IPS DF 4.7 (cell line): ENCODE data around the gene JAKMIP2.
"Not testable (repeated sequence)": the region's sequence is repeated elsewhere in the genome, so short reads cannot be mapped to it uniquely, and the experiment has no call there.

Experiments used
- DNase-seq: peaks from one replicate; pipeline ENCODE4 v3.0.0-alpha.2; 2013; ENCODE audit warnings: low spot score; ENCODE audit errors: extremely low read depth

Gene JAKMIP2

DNA sequence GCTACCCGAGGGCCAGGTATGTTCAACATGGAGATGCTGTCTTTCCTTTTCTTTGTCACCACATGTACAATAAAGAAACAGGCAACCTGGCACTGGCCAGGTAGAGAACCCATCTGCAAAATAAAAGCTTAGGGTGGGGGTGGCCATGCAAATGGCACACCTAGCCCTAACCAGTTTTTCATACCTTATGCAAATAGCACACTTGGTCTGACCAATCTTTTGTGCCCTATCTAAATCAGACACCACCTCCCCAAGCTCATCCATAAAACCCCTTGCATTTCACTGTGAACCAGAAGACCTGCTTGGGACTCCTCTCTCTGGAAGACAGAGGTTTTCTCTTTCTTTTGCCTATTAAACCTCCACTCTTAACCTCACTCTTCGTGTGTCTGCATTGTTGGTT lies 33.9 kb downstream of the JAKMIP2 start:
- no peak for DNase-seq

DNA sequence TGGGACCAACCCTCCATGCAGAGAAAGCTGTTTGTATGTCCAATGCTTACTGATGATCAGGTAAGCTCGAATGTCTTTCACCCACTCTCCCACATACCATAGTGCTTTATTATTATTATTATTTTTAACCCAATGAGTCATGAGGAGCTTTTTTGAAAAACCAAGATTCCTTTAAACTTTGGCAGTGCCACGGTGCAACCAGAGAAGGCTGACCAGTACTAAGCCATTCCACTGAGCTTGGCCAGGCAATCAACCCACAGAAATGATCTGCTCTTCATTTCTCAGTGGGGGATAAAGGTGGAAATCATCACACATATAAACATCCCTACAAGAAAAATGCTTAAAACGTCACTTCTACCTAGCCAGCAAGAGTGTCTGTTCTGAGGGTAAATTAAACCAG lies 35.5 kb downstream of the JAKMIP2 start:
- DNase-seq, result no peak

DNA sequence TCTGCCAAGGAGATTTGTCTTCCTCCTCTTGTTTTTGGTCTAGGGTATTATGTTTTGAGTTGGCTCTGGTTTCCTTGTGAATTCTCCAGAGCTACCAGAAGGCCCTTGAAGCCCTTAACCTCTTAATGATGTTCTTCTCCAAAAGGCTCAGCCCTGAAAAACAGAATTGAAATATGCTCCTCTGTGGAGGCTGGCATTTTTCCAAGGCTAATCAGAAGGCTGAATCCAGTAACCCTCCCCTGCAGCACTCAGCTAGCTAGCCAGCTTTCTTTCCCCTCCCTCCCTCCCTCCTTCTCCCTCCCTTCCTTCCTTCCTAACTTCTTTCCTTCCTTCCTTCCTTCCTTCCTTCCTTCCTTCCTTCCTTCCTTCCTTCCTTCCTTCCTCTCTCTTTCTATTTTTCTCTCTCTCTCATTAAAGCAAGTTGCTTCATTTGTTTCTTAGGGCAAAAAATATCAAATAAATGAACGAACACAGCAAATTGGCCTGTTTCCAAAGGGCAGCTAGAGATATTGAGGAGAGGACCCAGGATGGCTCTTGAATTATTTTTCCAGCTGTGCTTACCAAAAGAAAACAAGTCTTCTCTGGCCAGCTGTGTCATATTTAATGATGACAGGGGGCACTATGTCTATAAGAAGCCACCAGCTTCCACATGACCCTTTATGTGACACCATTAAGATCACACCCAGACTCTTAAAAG lies 38.7 kb downstream of the JAKMIP2 start:
- DNase-seq, result no peak

DNA sequence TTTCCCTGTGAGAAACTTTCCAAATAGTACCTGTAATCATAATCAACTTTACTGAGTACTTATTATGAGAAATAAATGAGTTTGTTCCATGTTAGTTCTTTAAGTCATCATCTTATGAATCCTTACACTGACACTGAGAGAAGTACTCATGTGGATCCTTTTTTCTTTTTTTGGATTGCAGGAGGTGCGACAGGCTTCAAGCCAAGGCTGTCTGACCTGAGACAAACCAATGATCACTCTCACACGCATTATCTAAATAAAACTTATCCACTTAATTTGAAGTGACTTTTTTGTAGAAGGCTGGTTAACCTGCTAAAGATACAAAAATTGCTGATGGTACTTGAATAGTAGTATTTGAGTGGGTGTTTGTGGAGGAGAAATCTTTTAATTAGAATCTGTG lies 39.5 kb downstream of the JAKMIP2 start:
- DNase-seq, result no peak

DNA sequence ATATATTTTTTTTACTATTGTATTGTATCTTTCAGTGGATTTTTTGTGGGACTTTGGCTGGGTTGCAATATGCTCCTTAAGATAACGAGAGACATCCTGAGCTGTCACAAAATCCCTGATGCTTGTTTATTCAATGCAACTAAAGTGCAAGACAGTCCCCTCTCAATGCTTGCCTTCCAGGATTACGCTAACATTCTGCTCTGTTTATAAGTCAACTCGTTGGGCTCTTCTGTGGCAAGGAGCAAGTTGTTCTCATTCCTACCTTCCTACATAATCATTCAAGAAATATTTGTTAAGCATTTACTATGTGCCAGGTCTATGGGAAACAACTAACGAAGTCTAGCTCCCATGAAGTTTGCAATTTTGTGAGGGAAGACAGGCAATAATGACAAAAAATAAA lies 40.4 kb downstream of the JAKMIP2 start:
- no peak for DNase-seq

DNA sequence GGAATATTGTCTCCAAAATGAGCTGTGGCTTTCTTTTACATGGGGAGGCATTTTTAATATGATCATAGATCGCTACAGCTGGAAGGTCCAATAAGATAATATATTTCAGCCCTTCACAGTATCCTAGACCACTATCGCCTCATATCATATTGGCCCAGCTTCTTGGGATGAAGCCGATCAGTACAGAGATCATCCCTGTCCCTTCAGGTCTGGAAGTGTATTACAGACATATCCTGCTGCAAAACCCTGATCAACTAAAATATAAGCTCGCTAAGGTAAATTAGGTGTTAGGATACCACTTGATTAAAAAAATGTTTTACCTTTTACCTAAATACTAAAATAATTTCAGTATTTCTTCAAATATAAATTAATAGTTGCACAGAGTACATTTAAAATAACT lies 41.7 kb downstream of the JAKMIP2 start:
- no peak for DNase-seq

GRCh38 chr5:147737921-147738320 lies 44.6 kb downstream of the JAKMIP2 start:
- no peak for DNase-seq

GRCh38 chr5:147735621-147736125 lies 46.9 kb downstream of the JAKMIP2 start:
- DNase-seq, result no peak

- no peak for DNase-seq
These were observed 47.6 kb downstream of the JAKMIP2 start for GRCh38 chr5:147734894-147735293.

- no peak for DNase-seq
These were observed 49.5 kb downstream of the JAKMIP2 start for GRCh38 chr5:147733075-147733474.

DNA sequence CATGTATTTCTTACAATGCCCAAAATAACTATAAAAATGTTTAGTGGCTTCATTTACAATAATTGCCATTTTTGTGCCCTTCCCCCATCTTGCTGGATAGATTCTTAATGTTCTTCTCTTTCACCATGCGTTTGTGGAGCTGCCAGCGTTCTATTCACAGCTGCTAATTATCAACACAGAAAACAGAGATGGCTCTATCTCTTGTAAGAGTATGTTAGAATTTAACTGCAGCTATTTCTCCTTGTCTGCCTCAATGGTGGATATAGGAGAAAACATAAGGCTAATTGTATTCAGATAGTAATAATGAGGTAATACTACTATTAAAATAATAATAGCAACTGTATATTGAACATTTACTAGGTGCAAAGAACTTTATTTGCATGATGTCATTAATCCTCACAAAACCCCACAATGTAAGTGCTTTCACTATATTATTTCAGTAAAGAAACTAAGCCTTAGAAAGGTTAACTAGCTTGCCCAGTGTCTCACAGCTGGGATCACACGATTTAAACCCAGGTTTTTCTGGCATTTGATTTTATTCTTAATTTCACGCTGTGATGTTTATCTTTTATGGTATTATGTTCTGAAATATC lies 50.1 kb downstream of the JAKMIP2 start:
- no peak for DNase-seq

DNA sequence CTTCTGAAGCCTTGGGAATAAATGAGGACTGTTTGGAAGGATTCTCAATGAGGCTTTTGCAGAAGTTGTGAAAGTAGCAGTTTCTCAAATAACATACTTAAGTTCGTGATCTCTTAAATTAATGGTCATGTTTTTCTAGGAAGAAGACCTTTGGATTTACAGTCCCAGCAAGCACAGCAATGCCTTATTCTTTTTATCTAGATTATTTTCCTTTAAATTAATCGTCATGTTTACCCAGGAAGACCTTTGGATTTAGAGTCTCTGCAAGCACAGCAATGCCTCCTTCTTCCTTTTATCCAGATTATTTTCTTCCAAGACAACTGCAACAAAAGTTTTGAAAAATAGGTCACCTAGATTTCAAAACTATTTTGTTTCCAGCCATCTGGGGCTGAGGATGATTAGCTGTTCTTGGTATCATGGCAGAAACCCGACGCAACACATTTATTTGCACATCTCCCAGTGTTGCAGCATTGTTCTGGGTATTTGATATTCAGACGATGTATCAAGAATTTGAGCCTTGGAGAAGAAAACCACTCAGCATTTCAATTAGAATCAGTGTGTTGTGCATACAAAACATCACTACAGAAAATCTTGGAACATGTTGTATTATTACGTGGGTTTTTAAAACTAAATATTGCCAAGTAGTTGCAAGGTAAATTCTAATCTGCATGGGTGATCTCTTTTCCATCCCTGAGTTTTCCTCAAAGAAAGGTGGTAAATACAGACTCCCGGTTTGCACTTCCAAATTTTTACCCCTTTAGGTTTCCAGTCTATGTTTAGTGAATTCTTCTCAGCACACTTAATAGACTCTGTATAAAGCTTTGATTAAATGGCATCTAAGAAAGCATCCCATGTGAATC lies 50.9 kb downstream of the JAKMIP2 start:
- DNase-seq, result no peak

DNA sequence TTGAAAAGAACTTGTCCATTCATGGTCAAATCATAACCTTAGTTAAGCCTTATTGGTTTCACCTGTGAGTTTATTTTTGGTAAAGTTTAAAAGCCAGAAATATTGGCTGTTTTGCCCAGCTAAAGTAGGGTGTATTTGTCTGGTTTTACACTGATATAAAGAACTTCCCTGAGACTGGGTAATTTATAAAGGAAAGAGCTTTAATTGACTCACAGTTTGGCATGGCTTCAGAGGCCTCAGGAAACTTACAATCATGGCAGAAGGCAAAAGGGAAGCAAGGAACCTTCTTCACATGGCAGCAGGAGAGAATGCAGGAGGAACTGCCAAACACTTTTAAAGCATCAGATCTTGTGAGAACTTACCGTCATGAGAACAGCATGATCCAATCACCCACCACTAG lies 55.3 kb downstream of the JAKMIP2 start:
- DNase-seq, result no peak

GRCh38 chr5:147721191-147721960 lies 61.2 kb downstream of the JAKMIP2 start:
- not testable (repeated sequence) for DNase-seq

- no peak for DNase-seq
These were observed 68.8 kb downstream of the JAKMIP2 start for GRCh38 chr5:147713550-147714295.

GRCh38 chr5:147712598-147712997 lies 69.9 kb downstream of the JAKMIP2 start:
- DNase-seq, result no peak

GRCh38 chr5:147712019-147712418 lies 70.5 kb downstream of the JAKMIP2 start:
- no peak for DNase-seq

- no peak for DNase-seq
These were observed 71.5 kb downstream of the JAKMIP2 start for GRCh38 chr5:147711019-147711418.

- no peak for DNase-seq
These were observed 73.8 kb downstream of the JAKMIP2 start for GRCh38 chr5:147708708-147709107.

- no peak for DNase-seq
These were observed 78.0 kb downstream of the JAKMIP2 start for GRCh38 chr5:147704544-147704943.

DNA sequence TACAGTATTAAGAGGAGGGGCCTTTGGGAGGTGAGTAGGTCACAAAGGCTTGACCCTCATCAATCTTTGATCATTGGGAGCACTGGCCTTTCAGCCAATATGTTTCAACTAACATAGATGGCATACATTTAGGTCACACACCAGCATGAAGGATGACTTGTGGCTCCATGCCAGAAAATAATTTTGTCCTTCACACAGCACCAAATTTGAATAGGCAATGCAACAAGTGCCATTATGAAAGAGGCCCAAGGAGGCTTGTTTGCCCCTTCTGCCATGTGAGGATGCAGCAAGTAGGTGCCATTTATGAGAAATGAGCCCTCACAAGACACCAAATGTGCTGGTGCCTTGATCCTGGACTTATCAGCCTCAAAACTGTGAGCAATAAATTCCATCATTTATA lies 81.1 kb downstream of the JAKMIP2 start:
- no peak for DNase-seq
